IMR-90 (cell line): Measurements from ENCODE around the gene CADM1.

ENCODE experiments used
- CHD1 ChIP-seq: IDR thresholded peaks from 2 replicates; pipeline ENCODE4 v1.6.1; 2012; ENCODE audit warnings: low read depth, low read length, improper control_type of control experiment
- MAZ ChIP-seq: IDR thresholded peaks from 2 replicates; pipeline ENCODE4 v1.6.1; 2012; ENCODE audit warnings: low read depth, mild to moderate bottlenecking, low read length, improper control_type of control experiment, moderate library complexity, borderline replicate concordance
- POLR2A ChIP-seq: IDR thresholded peaks from 2 replicates; pipeline ENCODE4 v1.6.1; 2012; ENCODE audit warnings: mild to moderate bottlenecking, low read depth, low read length
- USF2 ChIP-seq: fragments of 150-350 bp; IDR thresholded peaks from 2 replicates; pipeline ENCODE4 v1.6.1; 2017; ENCODE audit warnings: mild to moderate bottlenecking, antibody characterized with exemption, low read length, low read depth
- TF ChIP-seq, protein P1 (sequence below): conservative IDR thresholded peaks from 2 replicates; pipeline ENCODE4 v1.5.1; 2012; ENCODE audit warnings: mild to moderate bottlenecking, low read depth, low read length, improper control_type of control experiment

GRCh38 chr11:115134926-115135325 lies 369.3 kb downstream of the CADM1 start:
- TF ChIP-seq USF2 (no peak), CHD1 (no peak), MAZ (no peak), POLR2A (no peak)
- TF ChIP-seq, protein P1, sequence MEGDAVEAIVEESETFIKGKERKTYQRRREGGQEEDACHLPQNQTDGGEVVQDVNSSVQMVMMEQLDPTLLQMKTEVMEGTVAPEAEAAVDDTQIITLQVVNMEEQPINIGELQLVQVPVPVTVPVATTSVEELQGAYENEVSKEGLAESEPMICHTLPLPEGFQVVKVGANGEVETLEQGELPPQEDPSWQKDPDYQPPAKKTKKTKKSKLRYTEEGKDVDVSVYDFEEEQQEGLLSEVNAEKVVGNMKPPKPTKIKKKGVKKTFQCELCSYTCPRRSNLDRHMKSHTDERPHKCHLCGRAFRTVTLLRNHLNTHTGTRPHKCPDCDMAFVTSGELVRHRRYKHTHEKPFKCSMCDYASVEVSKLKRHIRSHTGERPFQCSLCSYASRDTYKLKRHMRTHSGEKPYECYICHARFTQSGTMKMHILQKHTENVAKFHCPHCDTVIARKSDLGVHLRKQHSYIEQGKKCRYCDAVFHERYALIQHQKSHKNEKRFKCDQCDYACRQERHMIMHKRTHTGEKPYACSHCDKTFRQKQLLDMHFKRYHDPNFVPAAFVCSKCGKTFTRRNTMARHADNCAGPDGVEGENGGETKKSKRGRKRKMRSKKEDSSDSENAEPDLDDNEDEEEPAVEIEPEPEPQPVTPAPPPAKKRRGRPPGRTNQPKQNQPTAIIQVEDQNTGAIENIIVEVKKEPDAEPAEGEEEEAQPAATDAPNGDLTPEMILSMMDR, result no peak
